COLO668 (cell line): ENCODE data around the gene KREMEN1.
"Not testable (repeated sequence)": the region's sequence is repeated elsewhere in the genome, so short reads cannot be mapped to it uniquely, and the experiment has no call there.

ENCODE experiments used
- DNase-seq: peaks from one replicate; lab custom pipeline; 2025; ENCODE audit not compliant: unreplicated experiment; lab: John Stamatoyannopoulos, UW

Gene KREMEN1

GRCh38 chr22:29078036-29078868 lies 5.4 kb downstream of the KREMEN1 start:
- DNase-seq = no peak

- no peak for DNase-seq
Observed at GRCh38 chr22:29078869-29079207, 6.0 kb downstream of the KREMEN1 start.

GRCh38 chr22:29079218-29079901 lies 6.5 kb downstream of the KREMEN1 start:
- DNase-seq = peak; percentile 71

- no peak for DNase-seq
Observed at GRCh38 chr22:29080106-29080975, 7.5 kb downstream of the KREMEN1 start.

GRCh38 chr22:29081517-29082236 lies 8.8 kb downstream of the KREMEN1 start:
- DNase-seq = no peak

GRCh38 chr22:29082826-29083545 lies 10.2 kb downstream of the KREMEN1 start:
- DNase-seq = no peak

- DNase-seq = not testable (repeated sequence)
Observed at GRCh38 chr22:29083576-29083932, 10.7 kb downstream of the KREMEN1 start.

GRCh38 chr22:29083933-29084591 lies 11.2 kb downstream of the KREMEN1 start:
- no peak for DNase-seq

GRCh38 chr22:29087012-29087411 lies 14.2 kb downstream of the KREMEN1 start:
- DNase-seq = no peak

- no peak for DNase-seq
Observed at GRCh38 chr22:29088809-29089208, 16.0 kb downstream of the KREMEN1 start.

- DNase-seq = no peak
Observed at GRCh38 chr22:29089507-29089906, 16.7 kb downstream of the KREMEN1 start.

- DNase-seq = no peak
Observed at GRCh38 chr22:29090039-29090438, 17.2 kb downstream of the KREMEN1 start.

- no peak for DNase-seq
Observed at GRCh38 chr22:29092243-29092642, 19.4 kb downstream of the KREMEN1 start.

GRCh38 chr22:29093030-29093429 lies 20.2 kb downstream of the KREMEN1 start:
- DNase-seq = no peak

- no peak for DNase-seq
Observed at GRCh38 chr22:29093501-29094300, 20.9 kb downstream of the KREMEN1 start.

- DNase-seq = peak; percentile 74
Observed at GRCh38 chr22:29095459-29095858, 22.6 kb downstream of the KREMEN1 start.

- no peak for DNase-seq
Observed at GRCh38 chr22:29096736-29097669, 24.2 kb downstream of the KREMEN1 start.

- DNase-seq = no peak
Observed at GRCh38 chr22:29098296-29098695, 25.5 kb downstream of the KREMEN1 start.
